ENCODE measurements around the gene NF1. TPM values are rescaled to one million over a fixed set of nuclear protein-coding genes. Genes with fewer than 3 reads are reported as not detected.

Gene NF1
- total RNA-seq, 2 donors from 2014 or later, result 62.3 to 68.0 TPM

DNA sequence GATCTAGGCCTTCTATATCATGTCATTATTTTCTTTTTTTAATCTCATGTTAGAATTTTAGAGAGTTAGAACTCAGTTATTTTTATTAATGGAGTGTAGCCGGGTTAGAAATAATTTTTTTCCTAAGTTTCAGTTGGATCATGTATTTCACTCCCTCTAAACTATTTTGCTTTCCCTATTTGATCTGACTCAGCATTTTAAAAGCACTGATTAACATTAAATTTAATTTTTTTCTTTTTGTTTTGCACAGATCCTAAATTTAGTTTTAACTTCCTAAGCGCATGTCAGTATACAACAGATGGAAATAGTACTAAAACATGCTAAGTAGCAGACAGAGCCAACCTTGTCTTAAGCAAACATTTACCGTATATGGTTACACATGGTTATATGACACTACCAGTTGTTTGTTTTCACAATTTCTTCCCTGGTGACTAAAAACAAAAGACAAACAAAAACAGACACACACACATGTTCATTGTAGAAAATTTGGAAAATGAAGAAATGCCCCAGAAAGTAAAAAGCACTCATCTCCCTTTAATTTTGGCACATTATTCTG is 263.1 kb downstream of the NF1 start:
- WGBS, result 73% methylated on average over 3 of the region's 3 CpGs
- no peaks in the 10 kb centered on the region for H3K4me1 ChIP-seq (replicated peaks)
- no peaks in the 10 kb centered on the region for H3K9me3 ChIP-seq
- H3K36me3 ChIP-seq, result no peaks in the 10 kb centered on the region
- no peak overlapping the region for H3K27ac ChIP-seq
- TF ChIP-seq POLR2AphosphoS5 (IDR thresholded peaks at IDR 0.05) (no peak), POLR2A (IDR thresholded peaks at IDR 0.05) (no peak)
- TF ChIP-seq, protein P1, sequence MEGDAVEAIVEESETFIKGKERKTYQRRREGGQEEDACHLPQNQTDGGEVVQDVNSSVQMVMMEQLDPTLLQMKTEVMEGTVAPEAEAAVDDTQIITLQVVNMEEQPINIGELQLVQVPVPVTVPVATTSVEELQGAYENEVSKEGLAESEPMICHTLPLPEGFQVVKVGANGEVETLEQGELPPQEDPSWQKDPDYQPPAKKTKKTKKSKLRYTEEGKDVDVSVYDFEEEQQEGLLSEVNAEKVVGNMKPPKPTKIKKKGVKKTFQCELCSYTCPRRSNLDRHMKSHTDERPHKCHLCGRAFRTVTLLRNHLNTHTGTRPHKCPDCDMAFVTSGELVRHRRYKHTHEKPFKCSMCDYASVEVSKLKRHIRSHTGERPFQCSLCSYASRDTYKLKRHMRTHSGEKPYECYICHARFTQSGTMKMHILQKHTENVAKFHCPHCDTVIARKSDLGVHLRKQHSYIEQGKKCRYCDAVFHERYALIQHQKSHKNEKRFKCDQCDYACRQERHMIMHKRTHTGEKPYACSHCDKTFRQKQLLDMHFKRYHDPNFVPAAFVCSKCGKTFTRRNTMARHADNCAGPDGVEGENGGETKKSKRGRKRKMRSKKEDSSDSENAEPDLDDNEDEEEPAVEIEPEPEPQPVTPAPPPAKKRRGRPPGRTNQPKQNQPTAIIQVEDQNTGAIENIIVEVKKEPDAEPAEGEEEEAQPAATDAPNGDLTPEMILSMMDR (IDR thresholded peaks at IDR 0.05), result no peak
- no peak overlapping the region for H3K4me3 ChIP-seq
- intact Hi-C loops (cut with DNase I), result no loop called here
- DNase-seq (ENCODE audit: low spot score), result no peak
- no peaks in the 10 kb centered on the region for H3K27me3 ChIP-seq (replicated peaks; ENCODE audit: insufficient read depth)

DNA sequence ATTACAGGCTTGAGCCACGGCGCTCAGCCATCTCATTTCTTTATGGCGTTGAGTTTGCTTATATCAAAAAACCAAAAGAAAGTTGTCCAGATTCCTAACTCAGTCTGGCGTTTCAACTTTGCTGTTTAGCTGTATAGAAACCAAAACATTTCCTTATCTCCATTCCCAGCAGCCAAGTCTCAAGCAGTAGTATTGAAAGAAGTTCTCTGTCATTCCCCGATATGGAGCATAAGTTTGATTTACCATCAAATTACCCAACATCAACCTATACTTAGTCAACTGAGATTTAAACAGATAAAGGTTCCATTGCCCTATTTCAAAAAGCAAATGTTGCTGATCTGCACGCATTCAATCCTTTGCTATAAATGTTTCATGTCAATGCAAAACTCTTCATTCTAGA is 269.2 kb downstream of the NF1 start:
- H3K27ac ChIP-seq, result no peak overlapping the region
- no peaks in the 10 kb centered on the region for H3K9me3 ChIP-seq
- no peaks in the 10 kb centered on the region for H3K36me3 ChIP-seq
- 95% methylated on average over 6 of the region's 6 CpGs for WGBS
- H3K4me1 ChIP-seq (replicated peaks), result no peaks in the 10 kb centered on the region
- no peaks in the 10 kb centered on the region for H3K27me3 ChIP-seq (replicated peaks; ENCODE audit: insufficient read depth)
- TF ChIP-seq POLR2A (IDR thresholded peaks at IDR 0.05) (no peak), POLR2AphosphoS5 (IDR thresholded peaks at IDR 0.05) (no peak)
- TF ChIP-seq, protein P1 (IDR thresholded peaks at IDR 0.05), result no peak
- DNase-seq (ENCODE audit: low spot score), result no peak
- intact Hi-C loops (cut with DNase I), result no loop called here
- H3K4me3 ChIP-seq, result no peak overlapping the region

DNA sequence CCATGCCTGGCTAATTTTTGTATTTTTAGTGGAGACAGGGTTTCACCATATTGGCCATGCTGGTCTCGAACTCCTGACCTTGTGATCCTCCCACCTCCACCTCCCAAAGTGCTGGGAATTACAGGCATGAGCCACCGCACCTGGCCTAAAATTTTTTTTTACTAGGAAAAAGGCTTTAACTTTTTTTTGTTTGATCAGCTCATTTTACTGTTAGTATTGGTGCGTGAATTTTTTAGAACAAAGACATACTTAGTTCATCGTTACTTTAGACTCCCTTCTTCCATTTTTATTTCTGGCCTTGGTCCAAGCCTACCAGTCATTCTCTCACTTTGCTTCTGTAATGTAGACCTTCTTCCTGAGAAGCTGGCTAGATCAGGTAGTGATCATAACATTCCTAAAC is 271.3 kb downstream of the NF1 start:
- TF ChIP-seq POLR2AphosphoS5 (IDR thresholded peaks at IDR 0.05) (no peak), POLR2A (IDR thresholded peaks at IDR 0.05) (no peak)
- TF ChIP-seq, protein P1 (IDR thresholded peaks at IDR 0.05), result no peak
- no peaks in the 10 kb centered on the region for H3K36me3 ChIP-seq
- 84% methylated on average over 4 of the region's 4 CpGs for WGBS

DNA sequence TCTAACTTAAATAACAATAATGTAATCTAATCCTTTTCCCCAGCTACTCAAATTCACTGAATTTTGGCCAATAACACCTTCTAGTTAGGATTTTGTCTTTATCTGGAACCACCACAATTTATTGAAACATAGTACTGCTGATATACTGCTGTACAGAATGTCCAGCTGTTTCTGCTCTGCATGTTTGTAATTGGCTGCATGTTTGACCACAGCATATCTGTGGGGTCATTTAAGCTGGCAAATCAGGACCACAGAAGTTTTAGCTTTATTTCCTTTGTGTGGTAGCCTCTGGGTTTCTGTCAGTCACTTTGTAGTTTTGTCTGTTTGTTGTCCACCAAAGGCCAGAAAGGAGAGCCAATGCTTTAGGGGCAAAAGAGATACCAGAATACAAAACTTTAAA is 274.5 kb downstream of the NF1 start:
- H3K27ac ChIP-seq, result no peak overlapping the region
- no peaks in the 10 kb centered on the region for H3K27me3 ChIP-seq (replicated peaks; ENCODE audit: insufficient read depth)
- no peak overlapping the region for H3K4me3 ChIP-seq
- no peak for TF ChIP-seq POLR2A (IDR thresholded peaks at IDR 0.05)
- TF ChIP-seq POLR2AphosphoS5 (IDR thresholded peaks at IDR 0.05), result no peak
- TF ChIP-seq, protein P1 (IDR thresholded peaks at IDR 0.05), result no peak
- intact Hi-C loops (cut with DNase I), result no loop called here
- H3K9me3 ChIP-seq, result no peaks in the 10 kb centered on the region
- DNase-seq (ENCODE audit: low spot score), result no peak
- H3K4me1 ChIP-seq (replicated peaks), result no peaks in the 10 kb centered on the region
- H3K36me3 ChIP-seq, result no peaks in the 10 kb centered on the region

More for the DNA sequence above, 271.3 kb downstream of the NF1 start:
- no peak overlapping the region for H3K4me3 ChIP-seq
- intact Hi-C loops (cut with DNase I), result no loop called here
- DNase-seq (ENCODE audit: low spot score), result no peak
- H3K9me3 ChIP-seq, result no peaks in the 10 kb centered on the region
- H3K27ac ChIP-seq, result no peak overlapping the region
- H3K4me1 ChIP-seq (replicated peaks), result no peaks in the 10 kb centered on the region
- no peaks in the 10 kb centered on the region for H3K27me3 ChIP-seq (replicated peaks; ENCODE audit: insufficient read depth)

DNA sequence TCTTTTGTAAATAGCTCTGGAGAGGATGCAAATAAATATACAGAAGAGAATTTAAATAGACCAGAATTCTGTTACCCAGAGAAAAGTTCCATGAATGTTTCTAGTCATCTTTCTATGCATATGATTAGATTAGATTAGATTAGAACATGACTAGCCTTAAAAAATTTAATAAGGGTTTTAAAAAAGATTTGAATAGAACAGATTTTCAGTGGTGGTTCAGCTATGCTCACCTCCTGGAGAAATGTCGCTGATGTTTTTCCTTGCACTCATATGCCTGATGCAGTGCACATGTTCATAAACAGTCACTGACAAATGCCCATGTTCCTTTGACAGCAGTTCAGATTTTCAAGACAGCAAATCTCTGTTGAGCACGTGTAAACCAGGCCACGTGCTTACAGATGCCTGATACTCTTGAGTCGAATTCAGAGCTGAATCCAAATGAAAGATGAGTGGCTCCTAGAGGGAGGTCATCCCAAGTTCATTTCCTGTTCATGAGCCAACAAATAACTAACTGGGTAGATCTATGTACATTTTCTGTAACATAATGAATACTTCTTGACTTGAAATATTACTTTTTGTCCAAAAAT is 276.8 kb downstream of the NF1 start:
- H3K27me3 ChIP-seq (replicated peaks; ENCODE audit: insufficient read depth), result no peaks in the 10 kb centered on the region
- no peaks in the 10 kb centered on the region for H3K9me3 ChIP-seq
- DNase-seq (ENCODE audit: low spot score), result no peak
- no peak overlapping the region for H3K4me3 ChIP-seq
- TF ChIP-seq POLR2A (IDR thresholded peaks at IDR 0.05), result no peak
- no peak for TF ChIP-seq POLR2AphosphoS5 (IDR thresholded peaks at IDR 0.05)
- TF ChIP-seq, protein P1 (IDR thresholded peaks at IDR 0.05), result no peak
- H3K36me3 ChIP-seq, result no peaks in the 10 kb centered on the region
- H3K4me1 ChIP-seq (replicated peaks), result no peaks in the 10 kb centered on the region
- H3K27ac ChIP-seq, result no peak overlapping the region
- WGBS, result 35% methylated on average over 4 of the region's 4 CpGs
- intact Hi-C loops (cut with DNase I), result no loop called here

Measured in prostate gland (tissue), 2 donors.